Medulla oblongata (tissue), 1 donor: ENCODE measurements around the gene ADAT3.

Experiments used
- DNase-seq: peaks from one replicate; pipeline ENCODE4 v3.0.0-alpha.2; 2015; ENCODE audit errors: extremely low spot score

Gene ADAT3

DNA sequence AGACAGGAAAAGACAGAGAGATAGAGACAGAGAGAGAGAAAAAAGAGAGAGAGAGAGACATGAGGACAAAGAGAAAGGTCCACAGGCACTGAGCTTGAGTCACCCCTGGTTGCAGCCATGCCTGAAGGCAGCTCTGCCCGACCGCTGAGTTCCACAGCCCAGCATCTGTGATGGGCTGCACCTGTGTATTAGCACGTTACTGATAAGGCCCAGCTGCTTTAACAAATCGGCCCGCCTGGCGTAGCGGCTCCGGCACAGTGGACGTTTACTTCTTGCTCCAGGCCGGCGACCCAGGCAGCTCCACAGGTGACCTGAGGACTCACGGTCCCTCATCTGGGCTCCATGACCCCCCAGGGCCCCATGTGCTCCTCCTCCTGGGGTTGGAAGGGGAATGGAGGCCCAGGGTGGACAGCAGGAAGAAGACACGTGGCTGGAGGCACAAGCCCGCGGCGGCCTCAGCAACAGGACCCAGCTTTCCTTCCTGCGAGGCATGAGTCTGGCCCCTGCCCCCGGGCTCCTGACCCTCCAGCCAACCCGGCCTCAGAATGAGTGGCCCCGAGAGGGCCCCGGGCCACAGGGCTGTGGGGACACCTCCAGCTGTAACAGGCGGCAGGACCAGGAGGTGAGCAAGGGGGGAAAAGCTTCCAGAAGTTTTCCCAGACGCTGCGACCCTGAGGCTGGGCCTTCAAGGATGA, 31.9 kb downstream of the ADAT3 start:
- DNase-seq, result no peak

DNA sequence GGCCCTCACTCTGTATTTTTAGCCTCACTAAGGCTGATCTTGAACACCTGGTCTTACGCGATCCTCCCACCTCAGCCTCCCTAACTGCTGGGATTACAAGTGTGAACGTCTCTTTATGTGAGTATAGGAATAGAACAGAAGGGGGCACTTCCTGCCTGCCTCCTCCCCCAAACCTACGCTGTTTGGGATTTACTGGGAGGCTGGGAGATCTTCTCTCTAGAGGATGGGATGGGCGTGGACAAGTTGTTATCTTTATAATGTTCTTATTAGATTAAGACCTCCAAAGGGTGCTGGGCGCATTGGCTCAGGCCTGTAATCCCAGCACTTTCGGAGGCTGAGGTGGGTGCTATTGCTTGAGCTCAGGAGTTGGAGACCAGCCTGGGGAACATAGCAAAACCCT, 32.9 kb downstream of the ADAT3 start:
- DNase-seq, result no peak

GRCh38 chr19:1941146-1942077, 36.2 kb downstream of the ADAT3 start, which contains the start of gene CSNK1G2:
CSNK1G2 (plus strand) TSS chr19:1941172; CDS start chr19:1969773, 28,601 bp downstream.
- DNase-seq, result no peak

- peak; percentile 64 for DNase-seq
These were observed 37.1 kb downstream of the ADAT3 start for GRCh38 chr19:1942078-1942933.

- no peak for DNase-seq
These were observed 37.8 kb downstream of the ADAT3 start for GRCh38 chr19:1942934-1943555.

GRCh38 chr19:1943661-1944087, 38.5 kb downstream of the ADAT3 start:
- DNase-seq, result no peak

DNA sequence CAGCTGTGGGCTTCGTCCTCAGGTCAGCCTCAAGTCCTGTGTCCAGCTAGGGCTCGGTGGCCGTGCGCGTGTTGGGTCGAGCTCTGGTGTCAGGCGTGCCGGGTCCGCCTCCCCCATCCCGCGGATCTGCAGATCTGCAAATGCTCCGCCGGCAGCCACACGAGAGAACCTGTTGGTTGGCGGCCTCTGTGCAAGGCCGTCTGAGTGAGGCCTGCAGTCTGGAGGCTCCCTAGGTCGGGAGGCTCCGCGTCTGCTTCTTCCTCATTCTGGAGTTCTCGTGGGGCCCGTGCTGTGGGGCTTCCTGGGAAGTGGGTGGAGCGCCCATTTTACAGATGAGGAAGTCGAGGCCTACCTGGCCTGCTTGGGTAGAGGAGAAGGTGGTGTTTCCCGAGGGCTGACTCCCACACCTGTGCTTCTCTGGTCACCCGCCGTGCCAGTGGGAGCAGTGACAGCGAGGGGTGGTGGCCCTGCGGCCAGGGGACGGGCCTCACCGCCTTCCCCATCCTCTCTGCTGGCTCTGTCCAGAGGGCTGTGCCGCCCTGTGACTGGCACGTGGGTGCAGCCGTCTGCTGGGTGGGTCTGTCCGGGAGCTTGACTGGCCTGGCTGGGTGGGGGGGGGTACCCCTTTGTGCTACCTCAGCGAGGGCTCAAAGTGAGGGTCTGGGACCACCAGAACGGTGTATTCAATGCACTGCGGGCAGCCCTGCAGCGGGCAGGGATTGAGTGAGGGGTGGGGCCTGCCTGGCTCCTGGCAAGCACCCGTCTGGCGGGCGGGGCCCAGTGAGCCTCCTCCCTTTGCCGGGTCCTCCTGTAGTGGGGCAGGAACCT, 39.1 kb downstream of the ADAT3 start:
- no peak for DNase-seq

DNA sequence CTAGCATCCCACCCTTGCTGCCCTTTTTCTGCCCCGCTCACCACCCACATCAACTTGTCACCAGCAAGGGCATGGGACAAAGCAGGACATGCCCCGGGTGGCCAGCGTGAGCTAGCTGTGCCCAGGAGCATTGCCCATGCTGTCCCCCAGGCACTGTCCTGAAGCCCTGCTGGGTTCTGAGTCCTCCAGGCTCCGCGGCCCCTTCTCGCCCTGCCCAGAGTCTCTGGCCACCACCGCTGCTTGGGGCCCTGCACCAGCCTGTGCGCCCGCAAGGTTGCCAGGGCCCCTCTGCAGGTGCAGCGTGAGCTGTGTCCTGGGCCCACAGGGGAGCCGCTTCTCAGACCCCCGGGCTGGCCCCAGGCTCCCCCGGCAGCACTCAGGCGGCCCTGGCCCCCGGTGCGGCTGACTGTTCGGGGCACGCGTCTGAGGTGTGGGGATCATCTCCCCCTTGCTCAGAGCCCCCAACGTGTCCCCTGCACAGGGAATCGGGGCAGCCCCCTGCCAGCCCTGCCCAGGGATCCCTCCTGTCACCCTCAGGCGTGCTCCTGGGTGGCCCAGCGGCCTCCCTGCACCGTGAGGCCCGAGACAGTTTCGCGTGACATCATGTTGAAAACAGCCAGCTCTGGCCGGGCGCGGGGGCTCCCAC, 39.8 kb downstream of the ADAT3 start:
- no peak for DNase-seq

- DNase-seq, result no peak
These were observed 40.7 kb downstream of the ADAT3 start for GRCh38 chr19:1945899-1946298.

- DNase-seq, result no peak
These were observed 42.5 kb downstream of the ADAT3 start for GRCh38 chr19:1947651-1948209.

DNA sequence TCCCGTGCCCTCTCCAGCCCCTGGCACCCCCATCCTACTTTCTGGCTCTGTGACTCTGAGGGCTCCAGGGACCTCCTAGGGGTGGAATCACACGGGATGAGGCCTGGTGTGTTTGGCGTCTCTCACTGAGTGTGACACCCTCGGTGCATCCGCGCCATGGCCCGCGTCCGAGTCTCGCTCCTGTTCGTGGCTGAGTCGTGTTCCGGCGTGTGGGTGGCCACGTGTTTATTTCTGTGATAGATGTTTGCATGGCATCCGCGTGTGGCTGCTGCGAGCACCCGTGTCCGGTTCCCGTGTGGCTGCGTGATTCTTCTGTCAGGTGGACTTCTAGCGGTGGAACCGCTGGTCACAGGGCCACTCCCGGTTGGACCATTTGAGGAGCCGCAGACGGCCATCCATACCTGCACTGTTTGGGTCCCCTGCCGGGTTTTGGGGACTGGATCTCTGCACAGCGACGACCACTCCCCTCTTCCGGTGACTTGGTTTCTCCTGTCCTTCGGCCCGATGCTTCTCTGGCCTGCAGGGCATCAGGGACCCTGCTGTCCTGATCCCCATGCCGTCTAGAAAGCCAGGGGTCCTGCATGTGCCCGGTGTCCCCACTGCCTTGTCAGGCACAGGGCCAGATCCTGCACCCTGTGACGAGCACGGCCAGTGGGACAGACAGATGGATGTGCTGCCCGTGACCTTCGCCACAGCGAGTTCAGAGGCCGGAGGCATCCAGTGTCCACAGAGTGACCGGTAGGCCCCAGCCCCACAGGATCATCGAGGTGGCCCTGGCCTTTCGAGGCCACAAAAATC, 44.3 kb downstream of the ADAT3 start:
- DNase-seq, result no peak

DNA sequence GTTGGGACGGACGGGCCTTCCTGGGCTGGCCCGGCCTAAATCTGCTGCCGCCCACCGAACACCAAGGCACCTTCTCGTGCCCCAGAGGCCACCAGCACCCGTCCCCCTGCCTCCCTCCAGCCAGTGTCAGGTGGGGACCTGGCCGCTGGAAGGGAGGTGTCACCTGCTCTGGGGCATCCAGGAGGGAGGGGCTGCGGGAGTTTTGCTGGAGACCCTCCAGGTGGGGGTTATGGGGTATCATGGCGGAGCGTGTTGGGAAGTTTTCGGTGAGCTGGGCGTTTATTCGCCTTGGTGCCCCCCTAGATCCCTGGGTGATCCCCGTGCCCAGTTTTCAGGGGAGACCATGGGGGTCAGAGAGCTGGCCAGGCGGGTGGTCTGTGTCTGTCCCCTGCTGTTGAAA, 45.4 kb downstream of the ADAT3 start:
- DNase-seq, result no peak

DNA sequence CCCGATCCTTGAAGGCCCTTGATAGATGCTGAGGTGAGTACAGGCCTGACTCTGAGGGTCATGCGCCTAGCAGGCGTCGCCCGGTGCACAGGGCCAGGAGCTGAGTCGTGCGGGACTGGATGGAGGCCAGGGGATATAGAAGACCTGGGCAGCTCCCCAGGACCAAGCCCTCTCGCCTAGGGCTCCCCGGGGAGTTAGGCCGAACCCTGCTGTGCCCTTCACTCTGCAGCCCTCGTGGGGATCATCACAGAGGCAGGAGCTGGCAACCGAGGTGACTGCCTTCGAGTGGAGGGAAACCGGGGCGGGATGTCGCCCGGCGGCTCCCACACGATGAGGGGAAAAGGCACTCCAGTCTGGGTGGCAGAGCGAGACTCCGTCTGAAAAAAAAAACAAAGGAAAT, 47.4 kb downstream of the ADAT3 start:
- no peak for DNase-seq

DNA sequence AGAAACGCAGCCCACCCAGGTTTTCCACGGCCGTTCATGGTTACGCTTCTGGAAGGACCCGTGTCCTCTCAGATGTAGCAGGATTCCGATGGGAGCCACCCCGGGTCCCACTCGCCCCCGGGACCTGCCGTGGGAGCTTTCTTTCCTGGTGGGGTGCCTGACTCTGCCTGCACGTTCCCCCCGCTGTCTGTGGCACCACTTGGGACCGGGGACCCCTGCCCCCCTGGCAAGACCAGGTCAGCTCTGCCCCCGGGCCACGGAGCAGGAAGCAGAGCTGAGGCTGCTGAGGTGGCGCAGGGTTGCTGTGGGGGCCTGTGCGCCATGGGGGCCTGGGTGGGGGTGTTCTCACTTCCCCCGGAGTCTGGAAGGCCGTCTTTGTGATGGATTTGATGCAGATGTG, 47.8 kb downstream of the ADAT3 start:
- DNase-seq, result no peak

DNA sequence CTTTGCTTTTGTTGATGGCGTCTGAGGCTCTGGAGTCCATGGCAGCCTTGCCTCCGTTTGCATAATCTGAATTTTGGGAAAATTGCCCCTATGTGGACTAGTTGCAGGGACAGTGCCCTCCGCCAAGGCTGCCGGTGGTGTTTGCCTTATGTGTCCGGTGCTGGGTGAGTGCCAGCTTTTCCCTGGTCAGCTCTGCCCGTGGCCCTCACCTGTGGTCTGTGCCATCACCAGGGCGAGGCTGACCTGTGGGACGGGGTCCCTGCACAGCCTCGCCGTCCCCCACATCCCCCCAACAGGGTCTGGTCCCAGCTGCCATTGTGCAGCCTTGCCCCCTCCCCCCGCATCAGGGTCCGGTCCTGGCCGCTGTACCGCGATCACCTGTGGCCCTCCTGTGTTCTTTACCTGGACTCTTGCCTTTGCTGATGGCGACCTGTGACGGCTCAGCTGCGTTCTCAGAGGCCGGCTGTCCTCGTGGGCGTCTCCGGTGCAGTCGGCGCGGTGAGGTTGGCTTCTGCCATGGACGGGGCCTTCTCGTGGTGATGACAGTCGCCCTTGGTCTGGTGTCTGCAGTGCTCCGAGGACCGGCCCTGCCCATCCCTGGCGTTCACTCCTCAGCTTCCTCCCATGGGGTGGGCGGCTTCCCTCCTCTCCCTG, 48.4 kb downstream of the ADAT3 start:
- no peak for DNase-seq

DNA sequence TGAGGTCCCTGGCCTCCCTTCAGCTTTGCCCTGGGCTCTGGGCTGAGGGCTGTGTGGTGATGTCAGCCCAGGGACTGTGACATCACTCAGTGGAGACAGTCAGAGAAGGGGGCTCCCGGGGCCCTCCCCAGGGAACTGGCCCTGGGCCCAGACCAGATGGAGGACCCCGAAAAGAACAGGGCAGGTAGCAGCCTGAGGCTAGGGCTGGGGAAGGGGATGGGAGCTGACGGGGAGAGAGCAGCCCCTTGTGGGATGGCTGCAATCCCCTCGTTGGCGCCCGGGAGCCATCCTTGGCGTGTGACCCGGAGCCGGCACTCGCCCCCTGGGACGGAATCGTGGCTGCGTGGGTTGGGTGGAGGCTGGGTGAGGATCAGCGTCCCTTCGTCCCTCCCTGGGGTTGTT, 49.3 kb downstream of the ADAT3 start:
- no peak for DNase-seq

- DNase-seq, result no peak
These were observed 50.2 kb downstream of the ADAT3 start for GRCh38 chr19:1955171-1956121.
